ENCODE measurements around the gene ABCA4.
"Not testable (repeated sequence)": the region's sequence is repeated elsewhere in the genome, so short reads cannot be mapped to it uniquely, and the experiment has no call there.

The ABCA4 gene

DNA sequence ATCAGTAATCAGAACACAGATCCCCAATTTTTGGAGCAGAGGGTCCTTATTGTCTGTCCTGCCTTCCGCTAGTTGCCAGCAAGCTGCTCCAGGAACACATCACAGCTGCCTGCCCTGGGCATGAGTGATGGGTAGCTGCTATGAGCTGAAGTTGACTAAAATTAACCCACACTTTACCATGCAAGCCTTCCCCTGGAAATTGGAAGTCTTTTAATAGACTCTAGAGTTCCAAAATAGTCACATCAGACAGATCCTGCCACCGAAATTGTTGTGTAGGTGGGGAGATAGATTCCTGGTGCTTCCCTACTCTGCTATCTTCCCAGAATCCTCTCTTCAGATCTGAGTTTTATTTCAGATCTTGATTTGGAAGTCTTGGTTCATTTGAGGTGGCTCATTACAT lies 148.6 kb downstream of the ABCA4 start:
- no peak for DNase-seq

DNA sequence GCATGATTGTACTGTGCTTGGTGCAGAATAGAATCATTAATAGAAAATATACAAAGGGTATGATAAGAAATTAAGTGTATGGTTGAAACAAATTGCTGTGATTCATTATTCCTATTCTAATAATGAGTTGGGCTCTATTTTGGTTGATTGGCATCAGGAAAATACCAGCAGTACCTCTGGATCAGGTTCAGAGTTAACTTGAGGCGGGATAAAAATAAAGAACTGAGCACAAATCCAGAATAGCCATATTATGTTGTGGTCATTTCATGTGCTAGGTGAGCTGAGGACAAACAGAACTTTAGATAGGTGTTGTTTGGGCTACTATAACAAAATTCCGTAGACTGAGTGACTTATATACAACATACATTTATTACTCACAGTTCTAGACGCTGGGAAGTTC lies 151.1 kb downstream of the ABCA4 start:
- DNase-seq = no peak

DNA sequence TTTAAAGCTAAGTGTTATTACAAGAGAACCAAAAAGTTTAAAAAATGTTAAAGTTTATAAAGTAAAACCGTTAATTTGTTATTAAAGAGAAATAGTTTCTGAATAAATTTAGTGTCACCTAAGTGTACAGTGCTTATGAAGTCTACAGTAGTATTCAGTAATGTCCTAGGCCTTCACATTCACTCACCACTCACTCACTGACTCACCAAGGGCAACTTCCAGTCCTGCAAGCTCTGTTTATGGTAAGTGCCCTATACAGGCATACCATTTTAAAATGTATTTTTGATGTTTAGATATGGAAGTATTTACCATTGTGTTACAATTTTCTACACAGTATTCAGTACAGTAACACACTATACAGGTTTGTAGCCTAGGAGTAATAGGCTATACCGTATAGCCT lies 151.6 kb downstream of the ABCA4 start:
- DNase-seq = no peak

DNA sequence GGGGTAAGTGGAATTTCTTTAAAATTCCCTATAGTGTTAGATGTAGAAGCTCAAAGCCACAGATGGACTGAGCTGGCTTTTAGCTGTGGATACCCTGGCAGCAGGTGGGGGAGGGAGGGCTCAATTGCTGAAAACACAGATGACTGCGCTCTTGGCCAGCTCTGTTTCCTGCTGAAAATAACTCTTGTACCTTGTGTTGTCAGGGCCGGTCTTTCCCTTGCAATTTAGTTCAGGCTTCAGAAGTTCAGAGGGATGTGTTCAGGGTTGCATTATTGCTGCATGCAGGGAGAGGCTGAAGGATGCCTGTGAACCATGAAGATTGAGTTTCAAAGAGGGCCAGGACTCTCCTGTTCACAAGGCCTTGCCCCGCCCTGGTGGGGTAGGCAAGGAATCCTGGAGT lies 153.6 kb downstream of the ABCA4 start:
- DNase-seq = no peak

DNA sequence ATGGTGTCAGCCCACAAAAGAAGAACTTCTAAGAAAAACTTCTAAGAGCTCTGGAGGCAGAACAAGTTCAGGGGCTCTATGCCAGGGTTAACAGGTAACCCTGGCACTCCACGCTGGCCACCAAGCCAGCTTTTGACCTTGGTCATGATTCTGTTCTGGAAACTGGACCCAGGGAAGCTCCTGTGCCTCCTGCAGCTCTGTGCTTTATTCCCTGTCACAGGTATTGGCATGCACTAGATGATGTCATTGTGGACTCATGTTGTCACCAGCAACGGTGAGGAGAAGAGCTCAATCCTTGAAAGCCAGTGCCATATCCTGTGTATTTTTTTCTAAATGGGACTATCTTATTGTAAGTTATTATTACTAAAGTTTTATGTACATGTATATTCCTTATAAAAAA lies 155.1 kb downstream of the ABCA4 start:
- no peak for DNase-seq

DNA sequence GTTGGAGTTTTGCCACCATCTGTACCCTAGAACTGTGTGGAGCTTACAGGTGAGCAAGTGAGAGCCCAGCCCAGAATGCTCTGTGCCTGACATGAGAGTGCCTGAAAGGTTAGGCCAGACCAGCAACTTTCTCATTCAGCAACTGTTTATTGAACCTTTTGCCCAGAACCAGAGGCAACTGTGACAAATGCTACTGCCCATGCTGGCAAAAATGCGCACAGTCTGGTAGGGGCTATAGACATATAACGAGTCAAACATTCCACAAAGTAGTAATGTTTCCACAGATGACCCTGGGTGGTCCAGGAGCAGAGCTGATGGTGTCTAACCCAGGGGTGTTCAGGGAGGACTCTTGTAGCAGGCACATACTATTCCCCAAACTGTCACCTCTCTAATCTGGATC lies 155.7 kb downstream of the ABCA4 start:
- DNase-seq = no peak

DNA sequence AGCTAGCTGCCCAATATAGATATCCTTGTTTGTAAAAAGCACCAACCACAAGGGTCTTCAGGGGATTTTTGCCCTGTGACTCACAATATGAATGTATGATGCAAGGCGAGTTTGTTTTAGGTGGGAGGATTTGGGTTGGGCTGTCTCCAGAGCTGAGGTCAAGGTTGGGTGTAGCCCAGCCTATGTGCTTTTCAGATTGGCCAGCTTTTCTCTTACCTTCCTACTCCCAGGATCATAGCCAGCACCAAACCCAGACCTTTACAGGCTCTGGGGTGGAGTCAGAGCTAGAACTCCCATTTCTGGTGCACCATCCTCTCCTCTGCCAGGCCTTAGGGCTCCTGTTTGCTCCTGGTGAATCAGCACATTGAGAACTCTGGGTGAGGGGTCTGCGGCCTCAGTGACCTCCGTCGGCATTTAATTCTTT lies 156.2 kb downstream of the ABCA4 start:
- no peak for DNase-seq

DNA sequence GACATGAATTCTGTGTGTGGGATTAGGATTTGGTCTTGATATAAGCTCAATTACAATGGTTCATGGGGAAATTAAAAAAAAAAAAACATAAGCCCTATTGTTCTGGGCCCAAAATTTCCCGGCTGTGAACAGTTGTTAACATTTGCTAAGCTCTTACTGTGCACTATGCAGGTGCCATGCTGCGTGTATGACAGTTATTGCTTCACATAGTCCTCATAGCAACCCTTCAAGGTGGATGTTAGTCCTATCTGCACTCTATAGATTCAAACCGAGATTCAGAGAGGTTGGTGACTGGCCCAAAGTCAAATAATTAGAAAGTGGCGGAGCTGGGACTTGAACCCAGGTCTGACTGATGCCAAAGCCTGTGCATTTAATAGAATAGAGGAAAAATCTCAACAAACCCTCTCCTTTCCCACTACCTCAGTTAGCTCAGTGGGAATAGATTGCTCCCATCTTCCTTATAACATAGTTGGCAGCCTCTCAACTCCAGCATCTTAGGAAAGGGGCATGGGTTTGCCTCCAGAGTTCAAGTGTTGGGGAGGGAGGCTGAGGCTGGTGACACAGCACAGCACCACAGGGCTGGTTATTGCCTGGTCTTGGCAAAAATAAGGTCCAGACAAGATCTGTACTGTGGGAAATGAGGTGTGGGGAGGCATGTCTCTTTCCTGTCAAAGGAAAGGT lies 156.7 kb downstream of the ABCA4 start:
- DNase-seq = no peak

DNA sequence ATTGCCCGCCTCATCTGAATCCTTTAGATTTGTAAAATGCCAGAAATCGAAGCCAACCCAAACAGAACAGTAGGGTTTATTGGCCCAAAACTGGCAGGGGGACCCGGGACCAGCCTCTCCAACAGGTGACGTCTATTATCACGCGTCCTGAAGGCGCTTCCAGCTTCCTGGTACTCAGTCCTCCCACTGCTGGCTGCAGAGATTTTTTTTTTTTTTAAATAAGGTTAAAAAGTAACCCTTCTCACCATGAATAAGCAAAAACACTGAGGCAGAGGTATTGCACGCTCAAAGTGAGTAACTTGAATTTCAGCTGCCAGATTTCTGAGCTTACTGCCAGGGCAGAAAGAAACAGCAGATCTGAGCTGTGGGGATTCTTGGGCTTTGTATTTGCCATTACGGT lies 157.4 kb downstream of the ABCA4 start:
- no peak for DNase-seq

DNA sequence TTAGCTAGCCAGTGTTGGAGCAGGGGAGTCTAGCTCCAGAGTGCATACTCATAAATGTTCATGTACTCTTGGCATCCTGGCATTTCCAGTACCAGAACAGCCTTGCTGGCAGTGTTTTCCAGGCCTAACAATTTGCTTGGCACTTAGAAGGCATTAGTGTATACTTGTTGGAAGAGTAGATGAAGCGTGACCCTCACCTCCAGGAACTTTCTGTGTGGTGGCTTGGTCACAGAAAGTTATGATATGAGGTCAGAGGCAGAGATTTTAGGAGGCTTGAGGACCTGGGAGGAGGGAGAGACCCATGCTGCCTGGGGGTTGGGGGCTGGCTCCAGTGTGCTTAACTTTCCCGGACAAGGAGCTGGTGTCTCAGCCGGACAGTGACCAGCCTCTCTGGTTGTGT lies 159.0 kb downstream of the ABCA4 start:
- DNase-seq = no peak

DNA sequence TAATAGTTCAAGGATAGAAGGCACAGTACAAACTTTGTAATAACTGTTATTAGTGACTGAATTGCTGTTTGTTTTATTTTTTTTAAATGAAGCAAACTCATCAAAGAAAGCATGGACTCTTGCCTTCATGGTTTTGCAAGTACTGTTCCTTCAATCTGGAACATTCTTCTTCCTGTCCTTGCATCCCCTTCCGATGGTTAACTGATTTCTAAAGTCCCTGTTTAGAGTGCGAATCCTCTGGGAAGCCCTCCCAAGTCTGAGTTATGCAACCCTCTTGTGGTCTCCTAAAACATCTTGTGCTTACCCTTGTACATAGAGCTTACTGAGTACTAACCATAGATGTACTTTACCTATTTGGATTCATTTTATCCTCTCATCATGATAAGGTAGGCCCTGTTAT lies 159.5 kb downstream of the ABCA4 start:
- DNase-seq = no peak

DNA sequence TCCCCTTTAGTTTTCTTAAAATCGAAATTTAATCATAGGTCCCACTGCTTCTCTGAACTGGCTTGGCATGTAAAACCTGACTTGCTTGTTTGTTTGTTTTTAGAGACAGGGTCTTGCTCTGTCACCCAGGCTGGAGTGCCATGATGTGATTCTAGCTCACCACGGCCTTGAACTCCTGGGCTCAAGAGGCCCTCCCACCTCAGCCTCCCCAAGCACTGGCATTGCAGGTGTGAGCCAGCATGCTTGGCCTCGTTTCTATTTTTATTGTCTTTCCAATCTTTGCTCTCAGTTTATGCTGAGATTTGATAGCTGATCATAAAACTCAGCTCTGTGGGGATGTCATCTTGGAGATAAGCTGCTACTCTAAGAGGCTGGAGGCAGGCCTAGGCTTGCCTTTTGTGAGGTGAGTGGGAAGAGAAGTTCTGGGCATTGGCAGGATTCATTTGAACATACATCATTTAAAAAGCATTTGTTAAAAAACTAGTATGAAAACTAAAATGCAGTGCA lies 160.3 kb downstream of the ABCA4 start:
- no peak for DNase-seq

DNA sequence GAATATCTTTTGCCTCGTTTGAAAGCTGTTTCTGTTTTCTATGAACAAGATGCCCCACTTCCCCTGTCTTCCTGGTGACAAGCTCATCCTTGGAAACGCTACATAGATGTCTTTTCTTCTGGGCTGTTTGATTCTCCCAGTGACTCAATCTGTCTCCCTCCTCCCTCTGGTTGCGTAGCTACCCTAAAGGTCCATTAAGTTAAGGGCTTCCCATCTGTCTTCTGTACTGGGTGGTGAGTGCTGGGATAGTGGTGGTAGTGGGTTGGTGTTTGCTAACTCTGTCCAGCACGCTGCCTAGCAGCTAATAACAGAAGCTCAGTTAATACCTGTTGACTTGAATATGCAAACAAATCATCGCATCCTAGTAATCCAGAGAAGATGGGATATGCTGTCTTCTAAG lies 161.5 kb downstream of the ABCA4 start:
- DNase-seq = no peak

DNA sequence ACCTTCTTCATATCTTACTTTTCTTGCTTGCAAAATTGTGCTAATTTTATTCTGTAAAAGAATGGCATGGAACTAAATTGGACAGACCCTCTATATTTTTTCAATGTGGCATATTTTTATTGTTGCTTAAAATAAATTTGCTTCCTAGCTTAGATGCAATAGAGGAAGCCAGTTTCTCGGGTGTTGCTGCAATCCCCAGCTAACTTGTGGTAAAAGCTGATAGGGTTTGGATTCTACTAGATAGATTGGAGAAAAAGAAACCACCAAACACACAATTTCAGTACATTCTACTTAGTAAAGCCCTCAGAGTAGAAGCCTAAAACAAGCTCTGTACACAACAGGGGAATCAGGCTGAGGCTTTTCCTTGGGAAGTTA lies 162.2 kb downstream of the ABCA4 start:
- no peak for DNase-seq

DNA sequence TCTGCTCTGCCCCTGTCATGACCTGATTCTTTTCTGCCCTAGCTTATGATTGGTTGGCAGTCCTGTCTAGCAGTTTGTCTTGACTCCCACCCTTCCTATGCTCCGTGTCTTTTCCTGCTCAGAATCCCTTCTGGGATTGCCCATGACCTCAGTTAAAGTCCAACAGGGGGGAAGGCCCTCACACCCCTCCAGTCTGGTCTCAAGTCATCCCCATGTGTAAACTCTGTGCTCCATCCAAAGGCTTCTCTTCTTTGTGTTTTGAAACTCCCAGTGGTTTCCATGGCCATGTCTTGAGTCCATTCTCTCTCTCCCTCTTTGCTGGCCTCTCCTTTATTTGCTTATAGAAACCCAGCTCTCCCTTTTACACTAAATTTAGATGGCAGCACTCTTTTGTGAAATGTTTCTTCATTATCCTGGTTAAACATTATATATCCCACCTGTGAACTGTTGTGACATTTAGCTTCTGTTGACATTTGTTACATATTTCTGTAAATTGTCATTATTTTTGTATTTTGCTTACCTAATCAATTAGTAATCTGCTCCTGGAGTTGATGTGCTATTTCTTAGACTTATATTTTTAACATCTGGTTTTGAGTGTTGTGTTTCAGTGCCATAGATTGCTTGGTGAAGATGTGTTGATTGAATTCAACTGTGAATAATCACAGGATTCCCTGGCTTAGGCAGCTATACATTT lies 162.8 kb downstream of the ABCA4 start:
- DNase-seq = no peak

DNA sequence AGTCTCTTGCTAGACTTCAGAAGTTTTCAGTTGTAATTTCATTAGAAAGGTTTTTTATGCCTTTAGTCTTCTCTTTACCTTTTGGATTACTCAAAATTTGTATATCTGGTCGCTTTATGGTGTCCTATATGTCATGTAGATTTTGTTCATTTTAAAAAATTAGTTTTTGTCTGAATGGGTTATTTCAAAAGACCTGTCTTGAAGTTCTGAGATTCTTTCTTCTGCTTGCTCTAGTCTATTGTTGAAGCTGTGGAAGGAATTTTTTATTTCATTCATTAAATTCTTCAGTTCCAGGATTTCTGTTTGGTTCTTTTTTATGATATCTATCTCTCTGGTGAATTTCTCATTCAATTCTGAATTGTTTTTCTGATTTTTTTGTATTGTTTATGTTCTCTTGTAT lies 165.2 kb downstream of the ABCA4 start:
- DNase-seq = no peak

DNA sequence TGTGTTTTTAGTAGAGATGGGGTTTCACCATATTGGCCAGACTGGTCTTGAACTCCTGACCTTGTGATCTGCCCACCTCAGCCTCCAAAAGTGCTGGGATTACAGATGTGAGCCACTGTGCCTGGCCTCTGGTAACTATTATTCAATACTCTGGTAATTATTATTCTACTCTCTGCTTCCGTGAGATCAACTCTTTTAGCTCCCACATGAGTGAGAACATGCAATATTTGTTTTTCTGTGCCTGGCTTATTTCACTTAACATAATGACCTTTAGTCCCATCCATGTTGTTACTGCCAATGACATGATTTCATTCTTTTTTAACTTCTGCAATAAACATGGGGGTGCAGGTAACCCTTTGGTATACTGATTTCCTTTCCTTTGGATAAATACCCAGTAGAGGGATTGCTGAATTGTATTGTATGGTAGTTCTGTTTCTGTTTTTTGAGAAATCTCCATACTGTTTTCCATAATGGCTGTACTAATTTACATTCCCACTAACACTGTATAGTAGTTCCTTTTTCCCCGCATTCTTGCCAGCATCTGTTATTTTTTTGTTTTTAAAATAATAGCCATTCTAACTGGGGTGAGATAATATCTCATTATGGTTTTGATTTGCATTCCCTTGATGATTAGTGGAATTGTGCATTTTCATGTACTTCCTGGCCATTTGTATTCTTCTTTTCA lies 173.8 kb downstream of the ABCA4 start:
- DNase-seq = not testable (repeated sequence)

All from cortex of kidney (tissue), 1 donor.